H1 (cell line): Measurements from ENCODE around the gene PAK2. TPM values are rescaled to one million over a fixed set of nuclear protein-coding genes. Genes with fewer than 3 reads are reported as not detected.

Source experiments
- CTCF ChIA-PET: fragments of 300-600 bp; sonication (Branson Sonifier 250); formaldehyde crosslinking; loops from one replicate; lab custom pipeline; 2021; ENCODE audit not compliant: partially characterized antibody; lab: Charles Lee
- POLR2A ChIA-PET: fragments of 300-600 bp; sonication (Branson Sonifier 250); formaldehyde crosslinking; loops from one replicate; lab custom pipeline; 2021; ENCODE audit warnings: inconsistent platforms; ENCODE audit not compliant: partially characterized antibody; lab: Charles Lee
- DNase-seq, 2 experiments: peaks; one replicate each; pipeline versions ENCODE4 v3.0.0 to v3.0.0-alpha.2; 2010 to 2022; ENCODE audit warnings: low spot score in 2 of 2, low read depth in 1 of 2, mixed read lengths in 1 of 2
- FAIRE-seq: peaks from 2 replicates; lab custom pipeline; 2011; peaks lifted over from hg19 to GRCh38; lab: Jason Lieb, UNC
- H2AFZ ChIP-seq: 2 replicates; pipeline ENCODE4 v1.8.1; 2012; ENCODE audit warnings: low read length, inconsistent platforms
- H2AK5ac ChIP-seq: 2 replicates; pipeline ENCODE4 v1.6.1; 2013; ENCODE audit warnings: low read depth, low read length
- H2BK120ac ChIP-seq: replicated peaks from 2 replicates; pipeline ENCODE3; 2013; ENCODE audit warnings: low read depth, low read length, inconsistent platforms
- H2BK12ac ChIP-seq: 2 replicates; pipeline ENCODE4 v1.6.1; 2013; ENCODE audit warnings: low read depth, low read length
- H2BK15ac ChIP-seq: 2 replicates; pipeline ENCODE4 v1.6.1; 2013; ENCODE audit warnings: low read length
- H2BK20ac ChIP-seq: 2 replicates; pipeline ENCODE4 v1.6.1; 2013; ENCODE audit warnings: low read length
- H2BK5ac ChIP-seq: 2 replicates; pipeline ENCODE4 v1.6.1; 2013; ENCODE audit warnings: low read depth, low read length
- H3K14ac ChIP-seq: 2 replicates; pipeline ENCODE4 v1.6.1; 2013; ENCODE audit warnings: inconsistent platforms; ENCODE audit not compliant: insufficient read length
- H3K18ac ChIP-seq: 2 replicates; pipeline ENCODE4 v1.6.1; 2013; ENCODE audit warnings: low read length; ENCODE audit errors: extremely low read depth
- H3K23ac ChIP-seq: 2 replicates; pipeline ENCODE4 v1.6.1; 2013; ENCODE audit warnings: inconsistent platforms; ENCODE audit not compliant: insufficient read length
- H3K23me2 ChIP-seq: 2 replicates; pipeline ENCODE4 v1.6.1; 2013; ENCODE audit warnings: low read depth, low read length
- H3K27ac ChIP-seq: 2 replicates; pipeline ENCODE4 v1.6.1; 2011; ENCODE audit warnings: low read depth, low read length, inconsistent platforms
- H3K27me3 ChIP-seq, 4 experiments: replicated peaks in 1 of 4; 1 replicate in 1 of 4; 2 replicates in 3 of 4; pipeline versions ENCODE4 v1.6.1 to v1.8.1; 2011 to 2013; ENCODE audit warnings: low read length in 3 of 4, mild to moderate bottlenecking in 3 of 4, inconsistent platforms in 2 of 4, mixed read lengths in 2 of 4, moderate library complexity in 1 of 4; ENCODE audit not compliant: control insufficient read depth in 3 of 4, insufficient read depth in 3 of 4; ENCODE audit errors: extremely low read depth in 1 of 4
- H3K36me3 ChIP-seq, 4 experiments: 2 replicates each; pipeline versions ENCODE4 v1.6.1 to v1.8.1; 2011 to 2013; ENCODE audit warnings: mild to moderate bottlenecking in 4 of 4, low read length in 3 of 4, moderate library complexity in 2 of 4, control low read depth in 1 of 4, inconsistent platforms in 1 of 4; ENCODE audit not compliant: insufficient read depth in 4 of 4, control insufficient read depth in 2 of 4
- H3K4ac ChIP-seq: replicated peaks from 2 replicates; pipeline ENCODE3; 2013; ENCODE audit warnings: low read length, low read depth, mixed read lengths, inconsistent platforms; ENCODE audit not compliant: insufficient read length
- H3K4me1 ChIP-seq, 4 experiments: replicated peaks in 1 of 4; 1 replicate in 1 of 4; 2 replicates in 3 of 4; pipeline versions ENCODE4 v1.6.1 to v1.8.1; 2011 to 2013; ENCODE audit warnings: low read length in 3 of 4, inconsistent platforms in 2 of 4, mixed read lengths in 1 of 4; ENCODE audit not compliant: insufficient read depth in 4 of 4, control insufficient read depth in 3 of 4
- H3K4me2 ChIP-seq, 2 experiments: 2 replicates each; pipeline versions ENCODE4 v1.6.1 to v1.8.1; 2011 to 2013; ENCODE audit warnings: low read depth in 2 of 2, low read length in 2 of 2, control low read depth in 1 of 2, inconsistent platforms in 1 of 2, mild to moderate bottlenecking in 1 of 2; ENCODE audit not compliant: insufficient read depth in 1 of 2
- H3K4me3 ChIP-seq, 4 experiments: fragments of 200-600, 300-600 bp in 1 of 4; sonication (generic), shearing (Covaris generic), sonication (Bioruptor Twin) in 1 of 4; 2 replicates each; pipeline versions ENCODE4 v1.5.1 to v1.8.1; 2011 to 2016; ENCODE audit warnings: low read length in 4 of 4, low read depth in 3 of 4, control low read depth in 2 of 4, inconsistent platforms in 2 of 4, mild to moderate bottlenecking in 2 of 4, mixed read lengths in 1 of 4, moderate library complexity in 1 of 4; ENCODE audit not compliant: insufficient read depth in 2 of 4; ENCODE audit errors: extremely low read depth in 1 of 4
- H3K56ac ChIP-seq: replicated peaks from 2 replicates; pipeline ENCODE3; 2013; ENCODE audit warnings: low read depth, mild to moderate bottlenecking, mixed read lengths, low read length, inconsistent platforms; ENCODE audit not compliant: insufficient read length
- H3K79me1 ChIP-seq: 2 replicates; pipeline ENCODE4 v1.6.1; 2013; ENCODE audit warnings: low read depth, low read length, control low read depth
- H3K79me2 ChIP-seq, 2 experiments: 2 replicates each; pipeline versions ENCODE4 v1.6.1 to v1.8.1; 2012 to 2013; ENCODE audit warnings: low read length in 2 of 2, mild to moderate bottlenecking in 2 of 2, inconsistent platforms in 1 of 2; ENCODE audit not compliant: insufficient read depth in 2 of 2, control insufficient read depth in 1 of 2
- H3K9ac ChIP-seq, 4 experiments: replicated peaks in 1 of 4; 1 replicate in 1 of 4; 2 replicates in 3 of 4; pipeline versions ENCODE4 v1.6.1 to v1.8.1; 2011 to 2013; ENCODE audit warnings: low read depth in 3 of 4, low read length in 3 of 4, control low read depth in 2 of 4, mild to moderate bottlenecking in 2 of 4, moderate library complexity in 2 of 4, inconsistent platforms in 1 of 4; ENCODE audit errors: extremely low read depth in 1 of 4
- H3K9me3 ChIP-seq, 2 experiments: 2 replicates each; pipeline versions ENCODE4 v1.6.1 to v1.8.1; 2012 to 2013; ENCODE audit warnings: mild to moderate bottlenecking in 2 of 2, moderate library complexity in 2 of 2, control low read depth in 1 of 2, inconsistent platforms in 1 of 2, low read depth in 1 of 2, low read length in 1 of 2, mixed read lengths in 1 of 2; ENCODE audit not compliant: insufficient read depth in 2 of 2
- H4K20me1 ChIP-seq, 2 experiments: replicated peaks in 1 of 2; 2 replicates each; pipeline versions ENCODE3 to v1.8.1; 2011 to 2013; ENCODE audit warnings: inconsistent platforms in 2 of 2, low read length in 2 of 2, mild to moderate bottlenecking in 1 of 2; ENCODE audit not compliant: insufficient read depth in 2 of 2, control insufficient read depth in 1 of 2
- H4K5ac ChIP-seq: 2 replicates; pipeline ENCODE4 v1.6.1; 2013; ENCODE audit warnings: low read length, low read depth, mixed read lengths, inconsistent platforms; ENCODE audit not compliant: insufficient read length
- H4K8ac ChIP-seq: 2 replicates; pipeline ENCODE4 v1.8.0; 2013; ENCODE audit warnings: mild to moderate bottlenecking, moderate library complexity, low read length, inconsistent platforms; ENCODE audit not compliant: insufficient read depth; ENCODE audit errors: extremely low read depth
- H4K91ac ChIP-seq: replicated peaks from 2 replicates; pipeline ENCODE3; 2013; ENCODE audit warnings: low read length, mixed read lengths, inconsistent platforms; ENCODE audit not compliant: insufficient read length
- BACH1 ChIP-seq: IDR thresholded peaks from 2 replicates; pipeline ENCODE4 v1.6.1; 2012; ENCODE audit warnings: low read length, improper control_type of control experiment
- CHD1 ChIP-seq: IDR thresholded peaks from 2 replicates; pipeline ENCODE4 v1.6.1; 2012; ENCODE audit warnings: low read depth, low read length, improper control_type of control experiment
- CHD2 ChIP-seq: IDR thresholded peaks from 2 replicates; pipeline ENCODE4 v1.6.1; 2012; ENCODE audit warnings: low read length, improper control_type of control experiment
- NANOG ChIP-seq: IDR thresholded peaks from 2 replicates; pipeline ENCODE4 v1.6.1; 2011; ENCODE audit warnings: low read length, low read depth, mild to moderate bottlenecking, inconsistent platforms; ENCODE audit not compliant: insufficient read depth, poor library complexity, severe bottlenecking
- POLR2A ChIP-seq, 2 experiments: IDR thresholded peaks; 1 replicate in 1 of 2; 2 replicates in 1 of 2; pipeline ENCODE4 v1.6.1; 2011; ENCODE audit warnings: low read depth in 2 of 2, low read length in 2 of 2, mild to moderate bottlenecking in 2 of 2; ENCODE audit errors: control extremely low read depth in 1 of 2
- RNF2 ChIP-seq: fragments of 200-900, 300-1000 bp; sonication (generic); IDR thresholded peaks from 2 replicates; pipeline ENCODE4 v1.7.1; 2016; ENCODE audit warnings: borderline replicate concordance, low read depth, mild to moderate bottlenecking, antibody characterized with exemption, low read length; ENCODE audit not compliant: poor library complexity, severe bottlenecking; ENCODE audit errors: missing control alignments
- RXRA ChIP-seq: IDR thresholded peaks from 2 replicates; pipeline ENCODE4 v1.6.1; 2011; ENCODE audit warnings: low read depth, mild to moderate bottlenecking, low read length, moderate library complexity; ENCODE audit not compliant: insufficient read depth
- SAP30 ChIP-seq: fragments of 300-600 bp; sonication (generic); IDR thresholded peaks from 2 replicates; pipeline ENCODE4 v1.7.1; 2012; ENCODE audit warnings: low read length, moderate library complexity, mild to moderate bottlenecking, inconsistent platforms; ENCODE audit not compliant: insufficient read depth, insufficient replicate concordance
- SIRT6 ChIP-seq: IDR thresholded peaks from one replicate; pipeline ENCODE4 v1.7.1; 2012; ENCODE audit warnings: low read length, inconsistent platforms
- SP2 ChIP-seq: IDR thresholded peaks from 2 replicates; pipeline ENCODE4 v1.6.1; 2012; ENCODE audit warnings: mild to moderate bottlenecking, low read length, inconsistent platforms
- WGBS, 2 experiments: shearing (Covaris generic) in 1 of 2; methylation state at CpG; one replicate each; pipeline versions ENCODE4 v1.1.6 to v1.1.7; 2013 to 2015; ENCODE audit warnings: low lambda C conversion rate in 2 of 2, mixed read lengths in 2 of 2, inconsistent platforms in 1 of 2, low coverage in 1 of 2, missing lambda C conversion rate in 1 of 2; ENCODE audit not compliant: insufficient replicate concordance in 2 of 2, insufficient coverage in 1 of 2, insufficient read length in 1 of 2; ENCODE audit errors: extremely low coverage in 1 of 2, missing lambda C conversion rate in 1 of 2; 5-methylcytosine and 5-hydroxymethylcytosine counted together
- polyA plus RNA-seq, 7 experiments: library from polyadenylated mRNA; depleted of rRNA in 3 of 7; stranded (reverse) in 5 of 7; unstranded in 2 of 7; fragments of >200 nt in 5 of 7; fragments of 200-250 nt in 2 of 7; gene quantifications; 1 replicate in 5 of 7; 2 replicates in 1 of 7; 4 replicates in 1 of 7; pipeline versions ENCODE4 v1.2.1 to v1.2.3, GENCODE V29; 2011 to 2013; ENCODE audit warnings: missing spikeins in 2 of 7, mixed read lengths in 2 of 7
- total RNA-seq: library from RNA; stranded (reverse); fragmentation: NEBNext Ultra II Directional; extraction: Animal tissue kit (Norgen Biotek cat#: 25700); gene quantifications from 2 replicates; pipeline ENCODE4 v1.2.1, GENCODE V29; 2021

The PAK2 gene
- total and polyA plus RNA-seq, 2 of the 8 experiments (the other 6 are each of a cell fraction or from before 2014, with no cell fraction given): 13.1 to 60.5 TPM

GRCh38 chr3:196772102-196772501 lies 32.4 kb downstream of the PAK2 start:
- H3K27ac ChIP-seq: no peak overlapping the region
- H4K5ac ChIP-seq: no peak overlapping the region
- no peak overlapping the region for H2BK120ac ChIP-seq
- WGBS, 2 experiments: 80% methylated on average over 4 of the region's 4 CpGs; no CpG with 5 or more reads in 1 of the 2 experiments
- H2BK15ac ChIP-seq: no peak overlapping the region
- no peak overlapping the region for H3K23ac ChIP-seq
- POLR2A ChIA-PET: interaction anchor here (1.1 kb wide), 1 partner anchor 1989 kb away, joined by 3 read pairs; no protein-coding TSS in a partner anchor
- H2AK5ac ChIP-seq: no peak overlapping the region
- H3K9ac ChIP-seq: no peak overlapping the region
- H3K18ac ChIP-seq: no peak overlapping the region
- H2BK12ac ChIP-seq: no peak overlapping the region
- H4K20me1 ChIP-seq: peaks cover 12 to 13% of the 10 kb centered on the region in 2 experiments
- H3K36me3 ChIP-seq: no peaks in the 10 kb centered on the region
- no peak overlapping the region for H2BK5ac ChIP-seq
- H3K9me3 ChIP-seq: no peaks in the 10 kb centered on the region
- no peak overlapping the region for H3K56ac ChIP-seq
- DNase-seq: no peak
- no peak overlapping the region for H3K4ac ChIP-seq
- H4K91ac ChIP-seq: no peak overlapping the region
- no peak for TF ChIP-seq SIRT6
- TF ChIP-seq RNF2: no peak
- TF ChIP-seq RXRA: no peak
- TF ChIP-seq SP2: no peak
- no peak for TF ChIP-seq SAP30
- no peak for TF ChIP-seq POLR2A (IDR thresholded peaks at IDR 0.05; ENCODE audit: control extremely low read depth in 1 of 2, low read depth in 2 of 2, low read length in 2 of 2)
- no peak for TF ChIP-seq BACH1
- no peak for TF ChIP-seq CHD2
- no peak for TF ChIP-seq NANOG
- no peak for TF ChIP-seq CHD1
- TF ChIP-seq, all 59 proteins: peak for 0
- H3K79me1 ChIP-seq: no peaks in the 10 kb centered on the region; the same call in 1 of the 2 replicates
- no peak overlapping the region for H3K4me3 ChIP-seq
- CTCF ChIA-PET: interaction anchor here (0.6 kb wide), 1 partner anchor 94 kb away, joined by 3 read pairs; no protein-coding TSS in a partner anchor
- H2BK20ac ChIP-seq: no peak overlapping the region
- H3K23me2 ChIP-seq: no peaks in the 10 kb centered on the region
- H2AFZ ChIP-seq: no peak overlapping the region
- H3K4me2 ChIP-seq: no peak overlapping the region
- H3K27me3 ChIP-seq: no peaks in the 10 kb centered on the region
- peaks cover 27 to 95% of the 10 kb centered on the region in 2 experiments for H3K79me2 ChIP-seq
- H3K4me1 ChIP-seq: peaks cover 0 to 7% (median 0%) of the 10 kb centered on the region in 4 experiments; a peak in 2 of 7 replicates
- no peak overlapping the region for H4K8ac ChIP-seq
- no peak for FAIRE-seq
- H3K14ac ChIP-seq: no peak overlapping the region
